ENCODE data around the gene CETP.

The CETP gene

DNA sequence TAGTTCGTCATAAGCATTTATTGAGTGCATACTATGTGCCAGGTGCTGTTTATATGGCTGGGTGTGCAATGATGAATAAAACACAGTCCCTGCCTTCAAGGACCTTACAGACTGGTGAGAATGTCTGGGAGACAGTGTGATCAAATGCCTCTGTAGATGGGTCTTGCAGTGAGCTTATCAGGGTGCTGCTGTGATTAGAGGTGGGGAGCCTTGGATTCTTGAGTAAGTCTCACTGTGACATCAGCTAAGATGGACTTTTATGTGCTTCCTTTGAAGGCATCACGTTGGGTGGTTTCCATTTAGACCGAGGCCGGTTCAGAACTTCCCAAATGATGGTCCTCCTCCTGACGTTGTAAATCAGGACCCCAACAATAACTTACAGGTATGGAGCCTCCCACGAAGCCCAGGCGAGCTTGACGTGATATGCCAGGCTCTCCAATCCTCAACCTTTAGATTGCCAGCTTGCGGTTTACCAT is 19.9 kb upstream of the CETP start:
- TF ChIP-seq, protein P1, sequence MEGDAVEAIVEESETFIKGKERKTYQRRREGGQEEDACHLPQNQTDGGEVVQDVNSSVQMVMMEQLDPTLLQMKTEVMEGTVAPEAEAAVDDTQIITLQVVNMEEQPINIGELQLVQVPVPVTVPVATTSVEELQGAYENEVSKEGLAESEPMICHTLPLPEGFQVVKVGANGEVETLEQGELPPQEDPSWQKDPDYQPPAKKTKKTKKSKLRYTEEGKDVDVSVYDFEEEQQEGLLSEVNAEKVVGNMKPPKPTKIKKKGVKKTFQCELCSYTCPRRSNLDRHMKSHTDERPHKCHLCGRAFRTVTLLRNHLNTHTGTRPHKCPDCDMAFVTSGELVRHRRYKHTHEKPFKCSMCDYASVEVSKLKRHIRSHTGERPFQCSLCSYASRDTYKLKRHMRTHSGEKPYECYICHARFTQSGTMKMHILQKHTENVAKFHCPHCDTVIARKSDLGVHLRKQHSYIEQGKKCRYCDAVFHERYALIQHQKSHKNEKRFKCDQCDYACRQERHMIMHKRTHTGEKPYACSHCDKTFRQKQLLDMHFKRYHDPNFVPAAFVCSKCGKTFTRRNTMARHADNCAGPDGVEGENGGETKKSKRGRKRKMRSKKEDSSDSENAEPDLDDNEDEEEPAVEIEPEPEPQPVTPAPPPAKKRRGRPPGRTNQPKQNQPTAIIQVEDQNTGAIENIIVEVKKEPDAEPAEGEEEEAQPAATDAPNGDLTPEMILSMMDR (IDR thresholded peaks at IDR 0.05; ENCODE audit: low read depth, low read length): no peak

DNA sequence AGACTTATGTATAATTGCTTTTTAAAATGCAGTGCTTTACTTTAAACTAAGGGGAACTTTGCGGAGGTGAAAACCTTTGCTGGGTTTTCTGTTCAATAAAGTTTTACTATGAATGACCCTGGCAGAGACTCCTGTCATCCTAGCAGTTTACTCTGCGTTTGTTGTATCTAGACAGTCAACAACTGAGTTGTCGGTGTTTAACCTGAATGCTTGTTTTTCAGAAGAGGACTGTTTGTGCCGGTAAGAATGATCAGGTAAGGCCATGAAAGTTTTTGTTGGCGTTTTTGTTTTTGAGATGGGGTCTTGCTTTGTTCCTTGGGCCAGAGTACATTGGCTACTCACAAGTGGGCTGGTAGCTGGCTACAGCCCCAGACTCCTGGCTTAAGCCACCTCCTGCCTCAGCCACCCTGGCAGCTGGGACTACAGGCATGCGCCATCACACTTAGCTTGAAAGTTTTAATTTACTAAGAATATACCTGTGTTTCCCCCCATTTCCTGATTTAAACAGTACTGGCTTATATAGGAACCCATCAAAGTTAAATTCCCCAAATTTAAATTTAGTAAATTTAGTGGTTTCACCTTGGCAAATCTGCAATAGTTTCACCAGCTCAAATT is 17.9 kb upstream of the CETP start:
- H3K4me3 ChIP-seq (replicated peaks in 1 of 2; ENCODE audit: low read depth in 2 of 2, low read length in 2 of 2): no peak overlapping the region
- TF ChIP-seq, protein P1 (IDR thresholded peaks at IDR 0.05; ENCODE audit: low read depth, low read length): no peak
- no peak for DNase-seq (ENCODE audit: low read depth in 2 of 2)

More for the DNA sequence above, 19.9 kb upstream of the CETP start:
- DNase-seq (ENCODE audit: low read depth in 2 of 2): no peak
- H3K4me3 ChIP-seq (replicated peaks in 1 of 2; ENCODE audit: low read depth in 2 of 2, low read length in 2 of 2): no peak overlapping the region

DNA sequence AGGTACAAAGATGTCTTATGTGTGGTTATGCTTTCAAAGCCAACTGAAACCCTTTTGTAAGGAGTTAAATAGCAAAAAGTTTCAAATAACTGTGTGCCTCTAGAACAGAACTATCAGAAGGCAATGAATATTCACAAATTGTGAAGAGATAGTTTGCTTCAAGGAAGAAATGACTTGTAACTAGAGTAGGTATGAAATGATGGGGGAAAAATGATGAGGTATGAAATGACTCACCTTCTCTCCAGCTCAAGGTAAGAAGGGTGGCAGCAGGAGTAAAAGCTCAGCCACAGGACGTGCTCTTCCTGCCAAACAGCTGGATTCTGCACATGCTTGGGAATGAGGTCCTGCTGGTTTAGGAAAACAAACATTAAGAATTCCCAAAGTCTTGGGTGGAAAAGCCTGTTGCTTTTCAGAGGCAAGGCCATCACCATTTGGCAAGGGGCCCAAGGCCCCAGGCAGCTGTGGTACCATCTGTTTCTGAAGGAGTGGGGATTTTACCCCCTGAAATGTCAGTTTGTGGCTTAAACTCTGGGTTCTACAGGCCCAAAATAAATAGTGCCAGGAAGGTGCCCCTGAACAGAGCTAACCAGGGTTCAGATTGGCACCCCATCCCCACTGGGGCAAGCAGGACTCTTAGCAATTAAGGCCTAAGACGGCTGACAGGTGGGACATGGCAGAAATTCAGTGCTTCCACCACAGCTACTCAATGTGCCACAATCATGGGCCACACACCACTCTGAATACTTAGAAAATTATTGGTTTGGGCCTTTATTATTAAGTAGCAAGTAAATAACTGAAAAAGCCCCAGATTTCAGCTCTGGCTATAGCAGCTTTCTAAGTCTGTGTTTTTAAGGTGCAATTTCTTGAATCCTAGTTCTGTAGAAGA is 16.6 kb upstream of the CETP start:
- TF ChIP-seq, protein P1 (IDR thresholded peaks at IDR 0.05; ENCODE audit: low read depth, low read length): no peak
- H3K4me3 ChIP-seq (replicated peaks in 1 of 2; ENCODE audit: low read depth in 2 of 2, low read length in 2 of 2): no peak overlapping the region
- DNase-seq (ENCODE audit: low read depth in 2 of 2): no peak

DNA sequence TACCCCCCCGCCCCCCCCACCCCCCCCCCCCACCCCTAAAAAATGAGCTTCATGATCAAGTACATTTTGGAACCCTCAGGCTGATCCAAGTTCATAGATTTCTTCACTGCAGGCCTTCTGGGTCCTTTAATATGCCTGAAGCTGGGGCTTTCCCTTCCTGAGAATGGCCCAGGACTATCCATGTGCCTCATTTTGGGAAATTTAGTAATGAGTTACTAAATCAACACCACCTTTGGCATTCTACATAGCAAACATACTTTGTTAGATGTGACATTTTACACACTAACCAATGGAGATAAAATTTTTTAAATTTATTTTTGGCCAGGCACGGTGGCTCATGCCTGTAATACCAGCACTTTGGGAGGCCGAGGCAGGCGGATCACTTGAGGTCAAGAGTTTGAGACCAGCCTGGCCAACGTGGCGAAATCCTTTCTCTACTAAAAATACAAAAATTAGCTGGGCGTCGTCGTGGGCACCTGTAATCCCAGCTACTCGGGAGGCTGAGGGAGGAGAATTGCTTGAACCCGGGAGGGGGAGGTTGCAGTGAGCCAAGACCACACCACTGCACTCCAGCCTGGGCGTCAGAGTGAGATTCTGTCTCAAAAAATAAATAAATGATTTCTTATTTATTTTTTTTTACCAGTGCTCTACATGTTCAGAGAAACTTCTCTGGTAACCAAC is 15.8 kb upstream of the CETP start:
- DNase-seq (ENCODE audit: low read depth in 2 of 2): no peak
- no peak overlapping the region for H3K4me3 ChIP-seq (replicated peaks in 1 of 2; ENCODE audit: low read depth in 2 of 2, low read length in 2 of 2)
- TF ChIP-seq, protein P1 (IDR thresholded peaks at IDR 0.05; ENCODE audit: low read depth, low read length): no peak

DNA sequence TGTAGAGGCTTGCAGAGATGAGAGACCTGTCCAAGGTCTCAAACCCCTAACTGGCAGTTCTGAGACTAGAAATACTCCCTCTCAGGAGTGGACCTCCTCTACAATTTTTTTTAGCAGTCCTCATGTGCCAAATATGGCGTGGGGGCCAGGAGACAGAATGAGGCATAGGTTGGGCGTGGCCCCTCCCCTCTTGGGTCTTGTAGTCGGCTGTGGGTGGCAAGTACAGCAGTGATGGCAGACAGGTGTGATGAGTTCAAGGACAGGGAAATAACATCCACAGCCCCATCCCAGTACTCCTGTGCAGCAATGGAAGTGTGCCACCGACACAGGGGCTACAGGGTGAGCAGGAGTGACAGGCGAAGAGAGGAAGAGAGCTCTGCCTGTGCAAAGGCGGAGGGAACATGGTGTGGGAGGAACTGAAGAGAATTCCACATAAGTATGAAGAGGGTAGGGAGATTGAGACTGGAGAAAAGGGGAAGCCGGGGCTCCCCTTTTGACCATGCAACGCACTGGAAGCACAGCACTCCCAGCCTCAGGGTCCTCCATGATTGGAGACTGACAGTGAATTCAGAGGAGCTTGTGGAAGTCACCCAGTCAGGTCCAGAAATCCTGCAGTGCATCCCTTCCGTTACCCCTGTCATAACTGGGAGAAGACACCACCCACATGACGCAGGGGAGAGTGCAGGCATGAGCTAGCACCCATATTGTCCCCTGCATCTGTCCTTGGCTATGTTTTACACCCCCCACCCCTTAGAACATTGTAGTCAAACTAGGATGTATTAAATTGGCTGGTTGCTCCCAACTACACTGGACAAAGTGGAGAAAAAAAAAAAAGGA is 14.8 kb upstream of the CETP start:
- DNase-seq (ENCODE audit: low read depth in 2 of 2): peak in 1 of 2 donors; percentile 42

More for the DNA sequence above, 14.8 kb upstream of the CETP start:
- TF ChIP-seq, protein P1 (IDR thresholded peaks at IDR 0.05; ENCODE audit: low read depth, low read length): no peak
- no peak overlapping the region for H3K4me3 ChIP-seq (replicated peaks in 1 of 2; ENCODE audit: low read depth in 2 of 2, low read length in 2 of 2)
